NK-92 treated with Interleukin-12 subunit alpha and Interleukin-12 subunit beta, amount 100 ng/mL, for 24 hours (cell line): ENCODE measurements around the gene OR14C36.
"Not testable (repeated sequence)": the region's sequence is repeated elsewhere in the genome, so short reads cannot be mapped to it uniquely, and the experiment has no call there.

Experiments used
- DNase-seq: peaks from one replicate; lab custom pipeline; 2025; lab: John Stamatoyannopoulos, UW

OR14C36 gene

DNA sequence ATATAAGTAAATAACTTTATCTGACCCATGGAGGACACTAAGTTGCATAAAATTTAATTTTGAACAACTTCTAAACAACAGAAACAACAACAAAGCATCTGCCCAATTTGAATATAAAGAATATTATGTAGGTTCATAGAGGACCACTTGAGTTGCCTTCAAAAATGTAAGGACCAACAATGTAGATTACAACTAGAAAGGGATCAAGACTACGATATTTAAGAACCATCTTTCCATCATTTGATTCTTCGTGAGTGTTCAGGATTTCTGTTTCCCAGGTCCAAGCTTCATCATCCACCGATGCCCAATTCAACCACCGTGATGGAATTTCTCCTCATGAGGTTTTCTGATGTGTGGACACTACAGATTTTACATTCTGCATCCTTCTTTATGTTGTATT, at the start of gene OR14C36:
Gene OR14C36 (plus strand): TSS at position 301 of the 400 bp plus-strand sequence. CDS start 0 bp downstream, at position 301.
- no peak for DNase-seq

GRCh38 chr1:248303324-248303723, 45.3 kb upstream of the OR14C36 start, which contains the start of gene OR2T12:
Gene OR2T12 (minus strand): TSS chr1:248303424. CDS start chr1:248295578, 7,846 bp downstream.
- DNase-seq = no peak

DNA sequence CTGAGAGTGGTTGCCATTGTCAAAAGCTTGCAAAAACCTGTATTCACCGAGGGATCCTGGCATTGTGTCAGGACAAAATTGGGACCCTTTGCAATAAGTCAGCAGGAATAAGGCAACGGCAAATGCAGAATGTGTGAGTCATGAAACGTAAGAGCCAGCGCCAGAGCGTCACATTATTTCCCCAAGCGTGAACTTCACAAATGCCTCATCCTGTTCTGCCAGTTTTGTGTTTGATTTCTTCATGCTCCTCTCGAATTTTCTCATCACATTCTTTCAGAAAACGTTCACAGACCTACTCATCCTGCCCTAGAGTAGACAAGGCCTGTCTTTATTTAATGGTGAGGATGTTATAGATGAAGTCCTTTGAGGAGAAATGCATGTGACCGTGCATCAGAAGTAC, 42.9 kb upstream of the OR14C36 start:
- DNase-seq = not testable (repeated sequence)

GRCh38 chr1:248306103-248306502, 42.5 kb upstream of the OR14C36 start:
- DNase-seq = no peak

GRCh38 chr1:248306740-248307139, 41.8 kb upstream of the OR14C36 start:
- DNase-seq = not testable (repeated sequence)

DNA sequence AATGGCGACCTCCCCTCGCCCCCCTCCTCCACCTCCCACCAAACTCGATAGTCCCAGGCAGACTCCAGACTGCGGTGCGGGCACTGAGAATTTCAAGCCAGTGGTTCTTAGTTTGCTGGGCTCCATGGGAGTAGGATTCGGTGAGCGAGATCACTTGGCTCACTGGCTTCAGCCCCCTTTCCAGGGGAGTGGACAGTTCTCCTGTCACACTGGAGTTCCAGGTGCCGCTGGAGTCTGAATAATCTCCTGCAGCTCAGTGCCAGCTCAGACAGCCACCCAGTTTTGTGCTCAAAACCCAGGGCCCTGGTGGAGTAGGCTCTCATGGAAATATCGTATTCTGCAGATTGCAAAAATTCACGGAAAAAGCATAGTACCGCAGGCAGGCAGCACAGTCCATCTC, 31.8 kb upstream of the OR14C36 start:
- no peak for DNase-seq

DNA sequence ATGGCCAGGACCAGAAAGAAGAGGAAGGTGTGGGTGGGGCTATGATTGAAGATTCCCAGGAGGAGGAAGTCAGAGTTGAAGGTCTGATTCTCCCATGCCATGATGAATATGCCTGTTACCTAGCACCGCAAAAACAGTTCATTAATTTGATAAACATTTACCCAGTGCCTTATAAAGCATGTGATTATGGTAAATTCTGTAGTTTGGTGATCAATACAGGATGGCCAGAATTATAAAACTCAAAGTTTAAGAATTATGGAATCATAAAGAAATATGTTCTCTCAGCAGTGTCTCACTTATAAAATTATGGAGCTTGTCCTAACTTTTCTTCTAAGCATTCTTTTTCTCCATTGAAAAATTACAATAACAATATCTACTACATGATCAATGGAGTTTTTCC, 24.1 kb upstream of the OR14C36 start, which contains the start of gene OR2M7:
Gene OR2M7 (minus strand): TSS at position 101 of the 400 bp plus-strand sequence. CDS start 0 bp downstream, at position 101.
- DNase-seq = no peak

GRCh38 chr1:248343451-248343850, 5.1 kb upstream of the OR14C36 start:
- DNase-seq = no peak

DNA sequence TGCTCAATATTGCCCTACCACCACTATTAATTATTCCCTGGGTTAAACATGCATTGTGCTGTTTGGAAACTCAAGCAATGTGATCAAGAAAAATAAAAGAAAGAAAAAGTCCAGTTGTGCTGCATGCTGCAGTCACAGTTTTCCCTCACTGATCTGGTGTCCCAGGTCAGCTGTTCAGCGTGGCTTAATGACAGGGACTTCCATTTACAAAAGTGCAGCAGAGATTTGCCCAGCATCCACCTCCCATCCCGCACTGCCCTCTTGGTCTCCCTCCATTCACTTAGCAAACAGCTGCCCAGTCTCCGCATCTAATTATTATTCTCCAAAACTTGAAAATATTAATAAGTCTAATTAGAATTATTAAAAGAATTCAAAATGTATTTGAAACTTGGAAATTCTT, 10.8 kb downstream of the OR14C36 start:
- no peak for DNase-seq

DNA sequence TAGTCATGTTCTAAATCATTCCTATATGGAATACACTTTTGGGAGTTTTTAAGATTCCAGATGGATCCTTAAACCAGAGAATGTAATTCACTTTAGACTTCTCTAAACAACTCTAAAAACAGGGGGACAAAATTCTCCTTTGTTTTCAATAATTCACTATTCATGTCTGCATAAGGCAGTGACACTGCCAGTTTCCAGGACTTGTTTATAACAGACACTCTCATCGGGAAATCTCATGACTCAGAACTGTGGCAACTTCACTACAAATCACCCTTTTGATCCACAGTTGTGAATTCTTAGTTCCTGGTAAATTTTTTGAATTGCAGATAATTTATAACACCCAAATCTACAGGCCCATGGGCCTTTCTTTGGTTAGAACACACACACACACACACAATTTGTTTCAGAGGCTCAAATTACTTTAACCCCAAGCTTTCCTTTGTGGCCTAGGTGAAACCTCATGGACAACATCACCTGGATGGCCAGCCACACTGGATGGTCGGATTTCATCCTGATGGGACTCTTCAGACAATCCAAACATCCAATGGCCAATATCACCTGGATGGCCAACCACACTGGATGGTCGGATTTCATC, 12.6 kb downstream of the OR14C36 start, which contains the start of gene OR2T4:
Gene OR2T4 (plus strand): TSS at position 545 of the 595 bp plus-strand sequence. CDS start 0 bp downstream, at position 545.
- DNase-seq = no peak

- DNase-seq = no peak
Measured at GRCh38 chr1:248366609-248367008, 18.0 kb downstream of the OR14C36 start.

GRCh38 chr1:248372394-248372793, 23.8 kb downstream of the OR14C36 start:
- DNase-seq = no peak

GRCh38 chr1:248373761-248374160, 25.2 kb downstream of the OR14C36 start:
- no peak for DNase-seq

DNA sequence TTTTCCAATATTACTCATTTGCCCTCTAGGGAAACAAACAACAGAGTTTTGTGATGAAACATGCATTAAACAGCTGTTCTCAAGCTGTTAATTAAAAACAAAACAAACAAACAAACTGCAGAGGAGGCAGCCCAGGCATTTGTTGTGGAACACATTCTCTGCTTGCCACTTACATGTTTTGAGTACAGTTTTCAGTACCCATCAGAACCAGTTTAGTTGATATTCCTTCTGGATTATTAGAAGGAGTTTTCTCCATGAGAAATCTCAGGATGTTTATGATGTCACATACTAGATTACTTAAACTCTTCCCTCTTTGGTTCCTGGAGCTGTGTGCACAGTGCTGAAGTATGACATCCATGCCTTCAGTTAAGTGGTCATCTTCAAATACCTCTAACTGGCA, 26.9 kb downstream of the OR14C36 start, which contains the start of gene OR2T6:
Gene OR2T6 (plus strand): TSS at position 301 of the 400 bp plus-strand sequence. CDS start 11,863 bp downstream, outside the sequence.
- DNase-seq = no peak

GRCh38 chr1:248376916-248377315, 28.3 kb downstream of the OR14C36 start:
- DNase-seq = no peak

DNA sequence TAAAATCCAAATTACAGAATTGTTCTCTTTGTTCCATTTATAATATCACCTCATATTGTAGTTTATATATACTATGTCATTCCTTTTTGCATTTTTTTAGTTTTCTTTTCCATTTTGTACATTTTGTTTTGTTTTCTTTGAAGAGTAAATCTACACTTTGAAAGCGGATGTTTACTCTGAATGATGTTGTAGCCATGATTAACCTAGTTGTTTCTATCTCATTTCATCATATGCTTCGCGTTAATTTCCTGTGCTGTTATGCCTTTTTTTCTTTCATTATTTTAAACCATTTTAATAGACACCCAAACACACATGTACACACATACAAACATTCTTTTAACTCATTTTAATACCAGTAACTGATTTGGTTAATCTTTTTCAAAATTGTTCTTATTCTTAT, 32.3 kb downstream of the OR14C36 start:
- DNase-seq = no peak

DNA sequence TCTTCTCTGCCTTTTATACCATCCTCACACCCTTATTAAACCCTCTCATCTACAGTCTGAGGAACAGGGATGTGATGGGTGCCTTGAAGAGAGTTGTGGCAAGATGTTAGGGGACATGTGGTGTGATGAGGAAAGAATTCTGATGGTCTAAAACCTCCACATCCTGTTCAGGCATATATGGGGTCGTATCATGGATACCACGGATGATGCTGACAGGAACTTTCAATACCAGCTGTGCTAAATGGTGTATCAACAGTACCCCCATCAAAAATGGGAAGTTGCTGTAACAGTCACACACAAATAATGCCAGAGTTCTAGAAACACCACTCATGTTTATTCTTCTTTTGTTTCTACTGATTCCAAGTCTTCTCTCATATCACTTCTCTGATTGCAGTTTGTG, 39.9 kb downstream of the OR14C36 start:
- DNase-seq = no peak

- no peak for DNase-seq
Measured at GRCh38 chr1:248393050-248393449, 44.5 kb downstream of the OR14C36 start.
